ENCODE results near the gene DOCK4.

DNA sequence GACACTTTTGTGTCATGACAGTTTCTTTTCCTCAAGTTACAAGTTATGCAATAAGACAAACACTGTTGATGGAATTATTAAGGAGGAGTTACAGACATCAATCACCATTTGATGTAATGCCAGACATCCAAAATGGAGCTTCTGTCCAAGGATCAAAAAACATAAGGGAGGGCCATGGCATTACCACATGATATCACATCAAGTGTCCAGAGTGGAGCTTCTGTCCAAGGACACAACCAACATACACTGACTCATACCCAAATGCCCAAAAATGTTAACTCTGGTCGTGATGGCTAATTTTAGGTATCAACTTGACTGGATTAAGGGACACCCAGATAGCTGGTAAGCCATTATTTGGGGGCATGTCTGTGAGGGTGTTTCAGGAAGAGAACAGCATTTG is 140.4 kb downstream of the DOCK4 start:
- TF ChIP-seq, protein P1, sequence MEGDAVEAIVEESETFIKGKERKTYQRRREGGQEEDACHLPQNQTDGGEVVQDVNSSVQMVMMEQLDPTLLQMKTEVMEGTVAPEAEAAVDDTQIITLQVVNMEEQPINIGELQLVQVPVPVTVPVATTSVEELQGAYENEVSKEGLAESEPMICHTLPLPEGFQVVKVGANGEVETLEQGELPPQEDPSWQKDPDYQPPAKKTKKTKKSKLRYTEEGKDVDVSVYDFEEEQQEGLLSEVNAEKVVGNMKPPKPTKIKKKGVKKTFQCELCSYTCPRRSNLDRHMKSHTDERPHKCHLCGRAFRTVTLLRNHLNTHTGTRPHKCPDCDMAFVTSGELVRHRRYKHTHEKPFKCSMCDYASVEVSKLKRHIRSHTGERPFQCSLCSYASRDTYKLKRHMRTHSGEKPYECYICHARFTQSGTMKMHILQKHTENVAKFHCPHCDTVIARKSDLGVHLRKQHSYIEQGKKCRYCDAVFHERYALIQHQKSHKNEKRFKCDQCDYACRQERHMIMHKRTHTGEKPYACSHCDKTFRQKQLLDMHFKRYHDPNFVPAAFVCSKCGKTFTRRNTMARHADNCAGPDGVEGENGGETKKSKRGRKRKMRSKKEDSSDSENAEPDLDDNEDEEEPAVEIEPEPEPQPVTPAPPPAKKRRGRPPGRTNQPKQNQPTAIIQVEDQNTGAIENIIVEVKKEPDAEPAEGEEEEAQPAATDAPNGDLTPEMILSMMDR (conservative IDR thresholded peaks at IDR 0.05 in 1 of 2, IDR thresholded peaks at IDR 0.05 in 1 of 2; ENCODE audit: extremely low read depth in 1 of 2, insufficient read depth in 1 of 2, low read depth in 1 of 2, low read length in 2 of 2), result no peak
- TF ChIP-seq EZH2 (IDR thresholded peaks at IDR 0.05; ENCODE audit: borderline replicate concordance, low read length), result no peak

All from mammary epithelial cell (primary cell).